22Rv1 (cell line): ENCODE measurements around the gene FRMD1.

Experiments used
- ZFX ChIP-seq: fragments of 450-650 bp; IDR thresholded peaks from 2 replicates; pipeline ENCODE4 v1.6.1; 2017; ENCODE audit warnings: antibody characterized with exemption, borderline replicate concordance
- TF ChIP-seq, protein P1 (sequence below): fragments of 450-650 bp; IDR thresholded peaks from 2 replicates; pipeline ENCODE4 v1.5.1; 2017; ENCODE audit warnings: mild to moderate bottlenecking

DNA sequence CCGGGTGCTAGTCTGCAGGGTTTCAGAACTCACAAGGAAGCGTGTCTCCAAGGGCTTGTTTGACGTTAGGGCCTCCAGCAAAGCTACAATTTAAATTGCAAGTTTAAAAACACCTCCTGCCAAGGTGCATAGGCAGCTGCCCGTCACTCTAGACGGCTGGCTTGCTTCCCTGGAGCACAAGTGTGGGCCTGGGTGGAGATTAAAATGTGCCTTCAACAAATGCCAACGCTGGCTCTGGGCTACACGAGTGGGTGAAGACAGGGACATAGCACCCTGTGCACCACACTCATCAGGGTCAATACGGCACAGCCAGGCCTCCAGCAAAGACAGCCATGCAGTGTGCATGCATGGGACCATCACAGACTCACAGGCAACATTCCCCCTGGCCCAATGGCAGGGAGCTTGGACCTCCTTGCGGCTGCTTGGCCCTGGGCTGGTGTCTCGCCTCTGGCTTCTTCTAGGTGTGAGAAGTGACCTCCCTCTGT, 48.4 kb upstream of the FRMD1 start:
- TF ChIP-seq, protein P1, sequence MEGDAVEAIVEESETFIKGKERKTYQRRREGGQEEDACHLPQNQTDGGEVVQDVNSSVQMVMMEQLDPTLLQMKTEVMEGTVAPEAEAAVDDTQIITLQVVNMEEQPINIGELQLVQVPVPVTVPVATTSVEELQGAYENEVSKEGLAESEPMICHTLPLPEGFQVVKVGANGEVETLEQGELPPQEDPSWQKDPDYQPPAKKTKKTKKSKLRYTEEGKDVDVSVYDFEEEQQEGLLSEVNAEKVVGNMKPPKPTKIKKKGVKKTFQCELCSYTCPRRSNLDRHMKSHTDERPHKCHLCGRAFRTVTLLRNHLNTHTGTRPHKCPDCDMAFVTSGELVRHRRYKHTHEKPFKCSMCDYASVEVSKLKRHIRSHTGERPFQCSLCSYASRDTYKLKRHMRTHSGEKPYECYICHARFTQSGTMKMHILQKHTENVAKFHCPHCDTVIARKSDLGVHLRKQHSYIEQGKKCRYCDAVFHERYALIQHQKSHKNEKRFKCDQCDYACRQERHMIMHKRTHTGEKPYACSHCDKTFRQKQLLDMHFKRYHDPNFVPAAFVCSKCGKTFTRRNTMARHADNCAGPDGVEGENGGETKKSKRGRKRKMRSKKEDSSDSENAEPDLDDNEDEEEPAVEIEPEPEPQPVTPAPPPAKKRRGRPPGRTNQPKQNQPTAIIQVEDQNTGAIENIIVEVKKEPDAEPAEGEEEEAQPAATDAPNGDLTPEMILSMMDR: no peak
- no peak for TF ChIP-seq ZFX
